SK-N-MC (cell line): ENCODE data around the gene ACAA2.

ENCODE experiments used
- EZH2 ChIP-seq: fragments of 200-600 bp; sonication (generic); IDR thresholded peaks from one replicate; pipeline ENCODE4 v1.6.1; 2017; ENCODE audit warnings: antibody characterized with exemption
- FOXP2 ChIP-seq: optimal IDR thresholded peaks from 2 replicates; pipeline ENCODE3; 2011; ENCODE audit warnings: mild to moderate bottlenecking, moderate library complexity; ENCODE audit not compliant: insufficient read depth; ENCODE audit errors: extremely low read length, control extremely low read depth
- POLR2AphosphoS5 ChIP-seq: IDR thresholded peaks from 2 replicates; pipeline ENCODE4 v1.6.1; 2012; ENCODE audit warnings: mild to moderate bottlenecking, low read depth, low read length, borderline replicate concordance

DNA sequence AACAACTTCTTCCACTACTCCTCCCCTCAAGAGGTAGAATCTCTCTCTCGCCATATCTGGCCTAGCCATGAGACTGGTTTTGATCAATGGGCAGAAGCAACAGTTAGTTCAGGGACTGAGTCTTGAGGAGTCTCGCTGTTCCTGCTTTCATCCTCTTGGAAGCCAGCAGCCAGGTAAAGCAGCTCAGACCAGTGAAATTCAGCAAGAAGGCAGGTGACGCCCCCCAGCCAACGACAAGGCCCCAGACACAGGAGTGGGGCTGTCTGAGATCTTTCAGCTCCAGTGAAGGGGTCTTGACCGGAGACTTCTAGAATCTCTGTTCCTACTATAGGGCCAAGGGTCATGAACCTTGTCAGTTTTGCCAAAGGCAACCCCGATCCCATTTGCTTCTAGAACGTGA lies 39.7 kb upstream of the ACAA2 start:
- TF ChIP-seq EZH2: no peak
- no peak for TF ChIP-seq POLR2AphosphoS5
- no peak for TF ChIP-seq FOXP2
